Skeletal muscle satellite cell (primary cell): Measurements from ENCODE around the gene ATP6V0A1.
"Not testable (repeated sequence)": the region's sequence is repeated elsewhere in the genome, so short reads cannot be mapped to it uniquely, and the experiment has no call there.

ENCODE experiments used
- H3K27me3 ChIP-seq: 2 replicates; pipeline ENCODE4 v1.7.0; 2013; ENCODE audit warnings: low read length; ENCODE audit not compliant: control insufficient read depth, insufficient read depth
- H3K36me3 ChIP-seq: 2 replicates; pipeline ENCODE4 v1.7.0; 2013; ENCODE audit warnings: mild to moderate bottlenecking, control low read depth, low read length; ENCODE audit not compliant: insufficient read depth
- H3K4me1 ChIP-seq: 2 replicates; pipeline ENCODE4 v1.7.0; 2013; ENCODE audit warnings: low read length; ENCODE audit not compliant: control insufficient read depth, insufficient read depth
- H3K4me2 ChIP-seq: 2 replicates; pipeline ENCODE4 v1.7.0; 2013; ENCODE audit warnings: mild to moderate bottlenecking, low read length
- H3K4me3 ChIP-seq: 2 replicates; pipeline ENCODE4 v1.7.0; 2013; ENCODE audit warnings: low read length
- H3K9ac ChIP-seq: 2 replicates; pipeline ENCODE4 v1.7.0; 2013; ENCODE audit warnings: mild to moderate bottlenecking, low read depth, low read length, moderate library complexity
- H3K9me3 ChIP-seq: replicated peaks from 2 replicates; pipeline ENCODE4 v1.7.0; 2013; ENCODE audit warnings: mild to moderate bottlenecking, control low read depth, low read length

The ATP6V0A1 gene

DNA sequence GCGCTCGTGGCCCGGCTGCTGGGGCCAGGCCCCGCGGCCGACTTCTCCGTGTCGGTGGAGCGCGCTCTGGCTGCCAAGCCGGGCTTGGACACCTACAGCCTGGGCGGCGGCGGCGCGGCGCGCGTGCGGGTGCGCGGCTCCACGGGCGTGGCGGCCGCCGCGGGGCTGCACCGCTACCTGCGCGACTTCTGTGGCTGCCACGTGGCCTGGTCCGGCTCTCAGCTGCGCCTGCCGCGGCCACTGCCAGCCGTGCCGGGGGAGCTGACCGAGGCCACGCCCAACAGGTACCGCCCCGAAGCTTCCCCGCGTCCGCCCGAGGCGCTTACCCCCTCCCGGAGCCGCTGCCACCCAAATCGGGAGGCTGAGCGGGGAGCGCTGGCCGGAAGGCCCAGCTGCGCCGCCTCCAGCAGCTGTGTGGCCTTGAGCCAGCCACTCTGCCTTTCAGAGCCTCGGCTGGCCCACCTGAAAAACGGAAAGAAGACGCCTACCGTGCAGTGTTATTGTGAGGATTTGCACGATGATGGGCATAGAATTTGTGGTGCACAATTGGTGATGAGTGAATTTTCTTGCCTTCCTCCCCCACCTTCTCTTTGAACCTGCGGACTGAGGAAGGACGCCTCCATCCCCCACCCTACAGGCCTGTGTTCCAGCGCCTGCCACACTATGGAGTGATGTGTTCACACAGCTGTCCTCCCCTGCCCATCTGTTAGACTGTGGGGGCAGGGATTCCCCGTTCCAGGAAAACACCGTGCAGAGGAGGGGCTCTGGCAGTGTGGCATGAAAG, 77.9 kb downstream of the ATP6V0A1 start:
- H3K4me3 ChIP-seq, result peak overlapping the region; percentile 73
- H3K4me1 ChIP-seq, result peaks cover 24% of the 10 kb centered on the region

GRCh38 chr17:42537156-42537805, 78.6 kb downstream of the ATP6V0A1 start:
- peak overlapping the region; percentile 73 for H3K4me3 ChIP-seq
- no peaks in the 10 kb centered on the region for H3K9me3 ChIP-seq
- H3K36me3 ChIP-seq, result peaks cover 28% of the 10 kb centered on the region
- no peaks in the 10 kb centered on the region for H3K27me3 ChIP-seq
- peak overlapping the region; percentile 86 for H3K9ac ChIP-seq
- peak overlapping the region; percentile 86 for H3K4me2 ChIP-seq
- peaks cover 21% of the 10 kb centered on the region for H3K4me1 ChIP-seq

More for the DNA sequence above, 77.9 kb downstream of the ATP6V0A1 start:
- Histone ChIP-seq H3K9me3 (no peaks in the 10 kb centered on the region), H3K9ac (peak overlapping the region; percentile 86), H3K27me3 (no peaks in the 10 kb centered on the region), H3K36me3 (peaks cover 26% of the 10 kb centered on the region), H3K4me2 (peak overlapping the region; percentile 86)

DNA sequence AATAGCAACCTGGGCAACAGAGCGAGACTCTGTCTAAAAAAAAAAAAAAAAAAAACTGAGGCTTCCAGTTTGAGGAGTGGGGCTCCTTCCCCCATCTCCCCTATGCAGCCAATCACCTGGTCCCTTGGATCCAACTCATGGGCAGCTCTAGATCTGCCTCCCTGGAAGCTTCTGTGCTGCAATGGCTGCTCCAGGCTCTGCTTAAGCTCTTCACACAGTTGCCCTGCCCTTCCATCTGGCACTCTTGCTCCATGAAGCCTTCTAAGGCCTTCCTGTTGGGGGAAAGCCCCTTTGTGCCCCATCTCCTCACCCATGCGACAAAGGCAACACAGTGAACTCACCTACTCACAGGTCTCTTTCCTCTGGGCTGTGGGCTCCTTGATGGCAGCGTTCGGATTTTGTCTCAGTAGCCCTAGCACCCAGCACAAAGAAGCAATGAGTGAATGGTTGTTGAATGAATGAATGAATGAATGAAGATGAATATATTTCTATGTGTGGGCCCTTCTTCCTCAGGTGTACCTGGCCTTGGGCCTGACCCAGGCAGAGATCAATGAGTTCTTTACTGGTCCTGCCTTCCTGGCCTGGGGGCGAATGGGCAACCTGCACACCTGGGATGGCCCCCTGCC, 79.3 kb downstream of the ATP6V0A1 start:
- H3K4me3 ChIP-seq, result no peak overlapping the region
- H3K9me3 ChIP-seq, result no peaks in the 10 kb centered on the region
- H3K9ac ChIP-seq, result no peak overlapping the region
- no peaks in the 10 kb centered on the region for H3K27me3 ChIP-seq
- peaks cover 21% of the 10 kb centered on the region for H3K4me1 ChIP-seq
- H3K4me2 ChIP-seq, result peak overlapping the region; percentile 86
- peaks cover 33% of the 10 kb centered on the region for H3K36me3 ChIP-seq

- Histone ChIP-seq H3K4me3 (no peak overlapping the region), H3K9ac (no peak overlapping the region), H3K4me2 (no peak overlapping the region), H3K27me3 (no peaks in the 10 kb centered on the region), H3K36me3 (peaks cover 39% of the 10 kb centered on the region), H3K4me1 (peaks cover 21% of the 10 kb centered on the region), H3K9me3 (no peaks in the 10 kb centered on the region)
Measured at GRCh38 chr17:42538482-42538881, 79.8 kb downstream of the ATP6V0A1 start.

DNA sequence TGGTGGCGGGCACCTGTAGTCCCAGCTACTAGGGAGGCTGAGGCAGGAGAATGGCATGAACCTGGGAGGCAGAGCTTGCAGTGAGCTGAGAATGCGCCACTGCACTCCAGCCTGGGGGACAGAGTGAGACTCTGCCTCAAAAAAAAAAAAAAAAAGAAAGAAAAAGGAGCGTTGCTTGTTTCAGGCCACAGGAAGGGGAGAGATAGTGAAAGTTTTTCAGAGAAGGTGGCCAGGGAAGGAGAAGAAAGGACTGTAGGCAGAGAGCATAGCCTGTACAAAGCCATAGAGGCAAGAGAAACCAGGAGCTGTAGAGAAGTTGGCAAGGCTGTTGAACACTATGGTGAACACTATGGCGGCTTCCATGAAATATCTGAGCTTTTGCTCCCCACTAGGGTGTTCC, 81.9 kb downstream of the ATP6V0A1 start:
- not testable (repeated sequence) for H3K9me3 ChIP-seq, H3K9ac ChIP-seq, H3K27me3 ChIP-seq, H3K4me3 ChIP-seq, H3K4me2 ChIP-seq
- H3K4me1 ChIP-seq, result peaks cover 18% of the 10 kb centered on the region
- H3K36me3 ChIP-seq, result peaks cover 40% of the 10 kb centered on the region

DNA sequence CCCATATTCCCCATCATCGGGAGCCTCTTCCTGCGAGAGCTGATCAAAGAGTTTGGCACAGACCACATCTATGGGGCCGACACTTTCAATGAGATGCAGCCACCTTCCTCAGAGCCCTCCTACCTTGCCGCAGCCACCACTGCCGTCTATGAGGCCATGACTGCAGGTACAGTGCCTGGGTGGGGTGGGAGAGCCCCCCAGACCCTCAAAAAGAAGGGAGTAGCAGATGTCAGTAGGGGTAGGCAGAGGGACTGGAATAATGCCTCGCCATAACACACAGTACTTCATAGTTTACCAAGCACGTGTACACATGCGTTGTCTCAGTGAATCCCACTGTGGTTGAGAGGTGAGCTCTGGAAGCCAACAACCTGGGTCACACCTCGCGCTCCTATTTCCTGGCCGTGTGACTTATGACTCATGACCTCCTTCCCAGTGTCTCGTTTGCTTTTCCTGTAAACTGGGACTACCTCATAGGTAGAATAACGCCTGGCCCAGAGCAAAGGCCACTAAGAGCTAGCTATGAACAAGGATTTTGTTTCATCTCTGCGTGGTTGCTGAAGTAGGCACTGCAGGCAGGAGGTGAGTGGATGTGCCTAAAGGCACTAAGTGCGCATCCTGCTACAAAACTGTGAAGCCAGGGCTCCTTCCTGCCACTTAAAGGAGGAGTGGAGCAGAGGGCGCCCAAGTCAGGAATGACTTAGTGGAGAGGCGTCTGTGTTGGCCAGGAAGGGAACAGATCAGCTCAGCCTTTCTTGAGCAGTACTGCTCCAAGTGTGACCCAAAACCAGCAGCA, 82.6 kb downstream of the ATP6V0A1 start:
- no peak overlapping the region for H3K9ac ChIP-seq
- no peak overlapping the region for H3K4me3 ChIP-seq
- H3K4me1 ChIP-seq, result peaks cover 14% of the 10 kb centered on the region
- no peak overlapping the region for H3K4me2 ChIP-seq
- H3K27me3 ChIP-seq, result no peaks in the 10 kb centered on the region
- H3K9me3 ChIP-seq, result no peaks in the 10 kb centered on the region
- H3K36me3 ChIP-seq, result peaks cover 40% of the 10 kb centered on the region

GRCh38 chr17:42543190-42544079, 84.8 kb downstream of the ATP6V0A1 start:
- no peak overlapping the region for H3K4me2 ChIP-seq
- no peaks in the 10 kb centered on the region for H3K9me3 ChIP-seq
- H3K27me3 ChIP-seq, result no peaks in the 10 kb centered on the region
- H3K9ac ChIP-seq, result no peak overlapping the region
- no peak overlapping the region for H3K4me3 ChIP-seq
- H3K36me3 ChIP-seq, result peaks cover 32% of the 10 kb centered on the region
- no peaks in the 10 kb centered on the region for H3K4me1 ChIP-seq

DNA sequence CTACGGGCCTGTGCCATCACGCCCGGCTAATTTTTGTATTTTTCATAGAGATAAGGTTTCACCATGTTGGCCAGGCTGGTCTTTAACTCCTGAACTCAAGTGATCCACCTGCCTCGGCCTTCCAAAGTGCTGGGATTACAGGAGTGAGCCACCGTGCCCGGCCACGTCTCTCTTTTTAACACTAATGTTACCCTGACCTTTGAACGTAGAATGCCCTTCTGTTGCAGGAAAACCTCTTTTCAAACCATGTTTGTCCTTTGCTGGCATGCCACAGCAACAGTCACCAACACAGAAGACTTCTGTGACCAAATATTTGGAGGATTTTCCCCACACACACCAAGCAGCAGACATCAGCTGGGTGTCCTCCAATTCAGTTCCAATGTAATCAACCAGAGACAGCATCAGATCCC, 86.2 kb downstream of the ATP6V0A1 start:
- Histone ChIP-seq H3K4me2 (no peak overlapping the region), H3K4me1 (no peaks in the 10 kb centered on the region), H3K9me3 (no peaks in the 10 kb centered on the region), H3K4me3 (no peak overlapping the region), H3K36me3 (peaks cover 22% of the 10 kb centered on the region), H3K9ac (no peak overlapping the region), H3K27me3 (no peaks in the 10 kb centered on the region)

DNA sequence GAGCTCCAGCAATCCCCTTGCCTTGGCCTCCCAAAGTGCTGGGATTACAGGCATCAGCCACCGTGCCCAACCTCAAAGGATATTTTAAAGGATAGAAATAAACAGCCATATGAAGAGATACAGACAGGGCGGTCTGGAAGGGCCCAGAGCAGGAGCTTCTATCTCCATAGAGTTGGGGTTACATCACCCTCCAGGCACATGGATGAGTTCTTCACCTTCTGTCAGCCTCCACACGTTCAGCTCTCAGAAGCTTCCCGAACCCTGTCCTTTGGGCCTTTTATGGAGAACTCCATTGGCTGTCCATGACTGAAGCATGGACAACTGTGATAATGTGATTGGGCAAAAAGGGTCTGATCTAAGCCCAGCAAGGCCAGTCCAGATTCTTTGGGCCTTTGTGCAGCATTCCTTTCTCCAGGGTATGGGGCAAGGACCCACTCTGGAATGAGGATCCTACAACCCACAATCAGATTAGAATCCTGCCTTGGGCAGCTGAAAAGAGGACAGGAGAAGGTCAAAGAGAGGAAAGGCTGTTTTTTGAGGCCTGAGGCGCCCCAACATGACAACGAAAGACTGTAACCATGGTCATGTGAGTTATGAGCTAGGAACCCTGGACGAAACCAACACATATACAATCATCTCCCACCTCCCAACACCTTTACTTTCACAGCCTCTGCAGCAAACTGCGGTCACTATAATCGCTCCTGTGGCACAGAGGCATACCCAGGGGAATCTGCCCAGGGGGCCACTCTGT, 87.3 kb downstream of the ATP6V0A1 start:
- H3K9me3 ChIP-seq, H3K4me1 ChIP-seq, H3K27me3 ChIP-seq, H3K4me2 ChIP-seq, H3K4me3 ChIP-seq, H3K9ac ChIP-seq: not testable (repeated sequence)
- peaks cover 20% of the 10 kb centered on the region for H3K36me3 ChIP-seq

GRCh38 chr17:42547001-42547461, 88.4 kb downstream of the ATP6V0A1 start:
- H3K27me3 ChIP-seq, result no peaks in the 10 kb centered on the region
- H3K36me3 ChIP-seq, result peaks cover 12% of the 10 kb centered on the region
- no peak overlapping the region for H3K4me3 ChIP-seq
- no peak overlapping the region for H3K4me2 ChIP-seq
- no peaks in the 10 kb centered on the region for H3K9me3 ChIP-seq
- no peaks in the 10 kb centered on the region for H3K4me1 ChIP-seq
- no peak overlapping the region for H3K9ac ChIP-seq
